WTC11 (cell line): ENCODE results near the gene ACTN1. TPM values are rescaled to one million over a fixed set of nuclear protein-coding genes. Genes with fewer than 3 reads are reported as not detected.

Source experiments
- ATAC-seq: fragments of 200-7000 bp; cut with Tn5 transposase; 2 replicates; pipeline ENCODE4 v1.10.0; 2021; ENCODE audit warnings: mild to moderate bottlenecking, moderate library complexity
- CTCF ChIA-PET: fragments of 300-600 bp; sonication (Branson Sonifier 250); formaldehyde crosslinking; loops from one replicate; lab custom pipeline; 2021; ENCODE audit warnings: antibody characterized with exemption; lab: Charles Lee
- POLR2A ChIA-PET: fragments of 350-600 bp; sonication (Branson Sonifier 250); formaldehyde crosslinking; loops from one replicate; lab custom pipeline; 2021; ENCODE audit warnings: antibody characterized with exemption; lab: Charles Lee
- DNase-seq: peaks from one replicate; pipeline ENCODE4 v3.0.0; 2021; ENCODE audit warnings: low spot score
- H3K27ac Mint-ChIP-seq: 2 replicates; pipeline ENCODE4 v1.8.0; 2021; ENCODE audit warnings: mixed read lengths
- H3K27me3 Mint-ChIP-seq: 2 replicates; pipeline ENCODE4 v1.8.0; 2021; ENCODE audit warnings: low read depth, mild to moderate bottlenecking, moderate library complexity, mixed read lengths
- H3K36me3 Mint-ChIP-seq: 2 replicates; pipeline ENCODE4 v1.8.0; 2021; ENCODE audit warnings: mixed read lengths
- H3K4me1 Mint-ChIP-seq: 2 replicates; pipeline ENCODE4 v1.8.0; 2022; ENCODE audit warnings: mixed read lengths
- H3K4me3 Mint-ChIP-seq: 2 replicates; pipeline ENCODE4 v1.8.0; 2021; ENCODE audit warnings: mild to moderate bottlenecking, moderate library complexity, mixed read lengths
- H3K9me3 Mint-ChIP-seq: 2 replicates; pipeline ENCODE4 v1.8.0; 2021; ENCODE audit warnings: mixed read lengths
- AR ChIP-seq: fragments of 250-450 bp; sonication (Bioruptor Pico); IDR thresholded peaks from 2 replicates; pipeline ENCODE4 v1.9.0; 2021; ENCODE audit warnings: mild to moderate bottlenecking
- ATF2 ChIP-seq: sonication (generic); formaldehyde crosslinking; IDR thresholded peaks from 2 replicates; pipeline ENCODE4 v1.8.1; 2022; ENCODE audit warnings: low read depth, missing genetic modification reagents, borderline replicate concordance
- ESRRA ChIP-seq: sonication (generic); formaldehyde crosslinking; IDR thresholded peaks from 2 replicates; pipeline ENCODE4 v1.8.1; 2022; ENCODE audit warnings: mild to moderate bottlenecking, missing genetic modification reagents, borderline replicate concordance
- FOXJ3 ChIP-seq: sonication (generic); formaldehyde crosslinking; IDR thresholded peaks from 2 replicates; pipeline ENCODE4 v1.9.0; 2021; ENCODE audit warnings: missing genetic modification reagents, mild to moderate bottlenecking, borderline replicate concordance
- GABPB1 ChIP-seq: sonication (generic); formaldehyde crosslinking; IDR thresholded peaks from 2 replicates; pipeline ENCODE4 v1.8.1; 2023; ENCODE audit warnings: mild to moderate bottlenecking, missing genetic modification reagents
- GRHL2 ChIP-seq: fragments of 250-450 bp; sonication (Bioruptor Pico); IDR thresholded peaks from 2 replicates; pipeline ENCODE4 v1.8.0; 2022; ENCODE audit warnings: mild to moderate bottlenecking, moderate library complexity; ENCODE audit not compliant: insufficient replicate concordance, severe bottlenecking
- GTF2I ChIP-seq: fragments of 250-450 bp; sonication (Bioruptor Pico); conservative IDR thresholded peaks from 2 replicates; pipeline ENCODE4 v1.4.0; 2021; ENCODE audit warnings: mild to moderate bottlenecking
- HMGA2 ChIP-seq: fragments of 250-450 bp; sonication (Bioruptor Pico); IDR thresholded peaks from 2 replicates; pipeline ENCODE4 v1.4.0; 2021; ENCODE audit warnings: mild to moderate bottlenecking, moderate library complexity
- IRF1 ChIP-seq: sonication (generic); formaldehyde crosslinking; IDR thresholded peaks from 2 replicates; pipeline ENCODE4 v1.8.0; 2023; ENCODE audit warnings: missing genetic modification reagents
- MXD4 ChIP-seq: fragments of 250-450 bp; sonication (Bioruptor Pico); IDR thresholded peaks from 2 replicates; pipeline ENCODE4 v1.8.0; 2021; ENCODE audit warnings: mild to moderate bottlenecking, moderate library complexity, borderline replicate concordance
- NFE2L1 ChIP-seq: sonication (generic); formaldehyde crosslinking; IDR thresholded peaks from 2 replicates; pipeline ENCODE4 v1.8.1; 2023; ENCODE audit warnings: missing genetic modification reagents
- NR1H2 ChIP-seq: sonication (generic); formaldehyde crosslinking; IDR thresholded peaks from 2 replicates; pipeline ENCODE4 v1.9.0; 2021; ENCODE audit warnings: mild to moderate bottlenecking, moderate library complexity, missing genetic modification reagents
- NR3C1 ChIP-seq: sonication (generic); formaldehyde crosslinking; conservative IDR thresholded peaks from 2 replicates; pipeline ENCODE4 v1.8.1; 2023; ENCODE audit warnings: low read depth, mild to moderate bottlenecking, missing genetic modification reagents
- RELA ChIP-seq: sonication (generic); formaldehyde crosslinking; IDR thresholded peaks from 2 replicates; pipeline ENCODE4 v1.8.1; 2022; ENCODE audit warnings: missing genetic modification reagents, mild to moderate bottlenecking, borderline replicate concordance
- TCF7 ChIP-seq: sonication (generic); formaldehyde crosslinking; IDR thresholded peaks from 2 replicates; pipeline ENCODE4 v1.8.0; 2022; ENCODE audit warnings: mild to moderate bottlenecking, low read depth, missing genetic modification reagents, moderate library complexity
- TEAD4 ChIP-seq: sonication (generic); formaldehyde crosslinking; IDR thresholded peaks from 2 replicates; pipeline ENCODE4 v1.8.0; 2022; ENCODE audit warnings: mild to moderate bottlenecking, missing genetic modification reagents
- TP53 ChIP-seq: sonication (generic); formaldehyde crosslinking; IDR thresholded peaks from 2 replicates; pipeline ENCODE4 v1.8.1; 2023; ENCODE audit warnings: mild to moderate bottlenecking, missing genetic modification reagents
- ZNF263 ChIP-seq: sonication (generic); formaldehyde crosslinking; IDR thresholded peaks from 2 replicates; pipeline ENCODE4 v1.8.1; 2022; ENCODE audit warnings: low read depth, mild to moderate bottlenecking, moderate library complexity, missing genetic modification reagents
- ZNF423 ChIP-seq: fragments of 250-450 bp; sonication (Bioruptor Pico); IDR thresholded peaks from 2 replicates; pipeline ENCODE4 v2.1.2; 2022; ENCODE audit warnings: mild to moderate bottlenecking, moderate library complexity
- ZSCAN18 ChIP-seq: fragments of 250-450 bp; sonication (Bioruptor Pico); IDR thresholded peaks from 2 replicates; pipeline ENCODE4 v2.1.2; 2022; ENCODE audit warnings: mild to moderate bottlenecking, moderate library complexity
- total RNA-seq: library from RNA; stranded (reverse); gene quantifications from 3 replicates; pipeline ENCODE4 v1.2.3, GENCODE V29; 2021

ACTN1 gene
- total RNA-seq, 1 experiment from 2014 or later: 196 TPM

- H3K27me3 Mint-ChIP-seq: peaks cover 2% of the 10 kb centered on the region; the same call in 1 of the 2 replicates
- H3K4me1 Mint-ChIP-seq: no peaks in the 10 kb centered on the region
- POLR2A ChIA-PET: no interaction called here
- CTCF ChIA-PET: interaction anchor here (1.4 to 2.0 kb wide), 2 partner anchors 10 to 15 kb away, joined by 3 to 7 read pairs; no protein-coding TSS in a partner anchor
- peaks cover 13% of the 10 kb centered on the region for H3K9me3 Mint-ChIP-seq
- no peak overlapping the region for H3K4me3 Mint-ChIP-seq
- DNase-seq: no peak
- H3K36me3 Mint-ChIP-seq: no peaks in the 10 kb centered on the region
- TF ChIP-seq TP53 (no peak), GRHL2 (CRISPR knock-in tag) (no peak), FOXJ3 (CRISPR knock-in tag) (no peak), AR (CRISPR knock-in tag) (no peak), ZSCAN18 (no peak), RELA (CRISPR knock-in tag) (no peak), ZNF423 (CRISPR knock-in tag) (no peak), HMGA2 (CRISPR knock-in tag) (no peak), TEAD4 (CRISPR knock-in tag) (no peak), ATF2 (CRISPR knock-in tag) (no peak), NR3C1 (CRISPR knock-in tag) (no peak), ZNF263 (CRISPR knock-in tag) (no peak), NR1H2 (CRISPR knock-in tag) (no peak), GABPB1 (no peak), IRF1 (CRISPR knock-in tag) (no peak)
- H3K27ac Mint-ChIP-seq: no peak overlapping the region
- no peak for ATAC-seq
These were observed 150.4 kb downstream of the ACTN1 start for GRCh38 chr14:68828698-68829097.

- ATAC-seq (no peak), DNase-seq (no peak)
- POLR2A ChIA-PET: interaction anchor here (1.7 kb wide), 1 partner anchor 282 kb away, joined by 3 read pairs; no protein-coding TSS in a partner anchor
- H3K4me3 Mint-ChIP-seq: no peak overlapping the region
- H3K36me3 Mint-ChIP-seq: no peaks in the 10 kb centered on the region
- H3K9me3 Mint-ChIP-seq: peaks cover 5% of the 10 kb centered on the region
- peaks cover 2% of the 10 kb centered on the region; the same call in 1 of the 2 replicates for H3K27me3 Mint-ChIP-seq
- CTCF ChIA-PET: interaction anchor here (0.9 to 4.0 kb wide), 10 partner anchors 9 to 1009 kb away, joined by 3 to 46 read pairs (median 5); partner anchors contain the start of genes EXD2 and ZFYVE26
- no peak overlapping the region for H3K27ac Mint-ChIP-seq
- TF ChIP-seq ESRRA (CRISPR knock-in tag) (no peak), TCF7 (CRISPR knock-in tag) (no peak), MXD4 (CRISPR knock-in tag) (no peak), GTF2I (CRISPR knock-in tag) (no peak), NFE2L1 (CRISPR knock-in tag) (no peak)
- peaks cover 1% of the 10 kb centered on the region for H3K4me1 Mint-ChIP-seq
These were observed 153.4 kb downstream of the ACTN1 start for GRCh38 chr14:68825729-68826128.
